ENCODE measurements around the gene MISP. TPM values are rescaled to one million over a fixed set of nuclear protein-coding genes. Genes with fewer than 3 reads are reported as not detected.

Gene MISP
- total RNA-seq, 2 donors from 2014 or later, result 0.96 to 1.5 TPM

DNA sequence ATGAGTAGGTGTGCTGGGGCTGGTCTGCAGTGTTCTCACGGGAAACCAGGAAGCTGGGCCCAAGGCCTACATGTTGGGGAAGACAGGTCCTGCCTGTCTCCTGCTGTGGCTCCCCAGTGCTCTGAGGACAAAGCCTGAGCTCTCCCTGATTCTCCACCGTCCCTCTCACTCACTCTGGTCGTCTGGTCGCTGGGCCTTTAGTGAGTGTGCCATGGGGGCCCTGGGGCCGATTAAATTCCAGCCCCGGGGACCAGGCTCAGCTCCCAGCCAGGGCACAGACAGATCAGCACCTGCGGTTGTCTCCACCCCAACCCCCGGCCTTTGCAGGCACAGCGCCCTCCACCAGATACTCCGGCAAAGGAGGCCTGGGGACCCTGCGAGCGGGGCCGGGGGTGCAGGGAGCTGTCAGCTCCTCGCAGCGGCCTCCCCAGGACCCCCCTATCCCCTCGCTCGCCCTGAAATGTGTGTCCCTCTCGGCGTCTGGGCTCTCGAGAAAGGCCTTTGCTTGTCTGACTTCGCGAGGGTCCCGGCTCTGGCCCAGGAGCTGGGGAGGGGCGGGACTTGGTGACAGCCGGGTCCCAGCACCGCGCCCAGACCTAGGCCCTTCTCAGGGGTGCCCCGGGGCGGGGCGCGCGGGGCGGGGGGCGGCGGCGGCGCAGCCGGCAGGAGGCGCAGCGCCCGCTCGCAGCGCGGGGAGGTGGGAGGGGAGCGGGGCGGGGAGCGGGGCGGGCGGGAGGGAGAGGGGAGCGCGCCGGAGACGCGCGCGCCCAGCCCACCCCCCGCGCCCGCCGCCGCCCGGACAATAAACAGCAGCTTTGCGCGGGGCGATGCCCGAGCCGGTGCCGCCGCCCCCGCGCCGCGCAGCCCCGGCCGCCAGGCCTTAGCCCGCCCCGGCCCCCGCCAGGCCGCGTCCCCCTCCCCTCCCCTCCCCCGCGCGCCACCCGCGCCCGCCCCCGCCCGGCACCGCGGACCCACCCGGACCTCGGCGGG, 42.5 kb upstream of the MISP start, which contains the start of gene PALM:
TSS of gene PALM (plus strand) at position 782 of the 990 bp plus-strand sequence. CDS start 212 bp downstream, outside the sequence.
- TF ChIP-seq, protein P1, sequence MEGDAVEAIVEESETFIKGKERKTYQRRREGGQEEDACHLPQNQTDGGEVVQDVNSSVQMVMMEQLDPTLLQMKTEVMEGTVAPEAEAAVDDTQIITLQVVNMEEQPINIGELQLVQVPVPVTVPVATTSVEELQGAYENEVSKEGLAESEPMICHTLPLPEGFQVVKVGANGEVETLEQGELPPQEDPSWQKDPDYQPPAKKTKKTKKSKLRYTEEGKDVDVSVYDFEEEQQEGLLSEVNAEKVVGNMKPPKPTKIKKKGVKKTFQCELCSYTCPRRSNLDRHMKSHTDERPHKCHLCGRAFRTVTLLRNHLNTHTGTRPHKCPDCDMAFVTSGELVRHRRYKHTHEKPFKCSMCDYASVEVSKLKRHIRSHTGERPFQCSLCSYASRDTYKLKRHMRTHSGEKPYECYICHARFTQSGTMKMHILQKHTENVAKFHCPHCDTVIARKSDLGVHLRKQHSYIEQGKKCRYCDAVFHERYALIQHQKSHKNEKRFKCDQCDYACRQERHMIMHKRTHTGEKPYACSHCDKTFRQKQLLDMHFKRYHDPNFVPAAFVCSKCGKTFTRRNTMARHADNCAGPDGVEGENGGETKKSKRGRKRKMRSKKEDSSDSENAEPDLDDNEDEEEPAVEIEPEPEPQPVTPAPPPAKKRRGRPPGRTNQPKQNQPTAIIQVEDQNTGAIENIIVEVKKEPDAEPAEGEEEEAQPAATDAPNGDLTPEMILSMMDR (IDR thresholded peaks at IDR 0.05), result peak; percentile 36 to 38
- no peaks in the 10 kb centered on the region for H3K27me3 ChIP-seq
- H3K36me3 ChIP-seq, result no peaks in the 10 kb centered on the region
- peaks cover 0 to 35% of the 10 kb centered on the region in 2 donors for H3K4me1 ChIP-seq
- no peak for DNase-seq (ENCODE audit: low spot score)
- peak within 1 kb of the TSS; percentile 81 to 87 for H3K27ac ChIP-seq
- no peaks in the 10 kb centered on the region for H3K9me3 ChIP-seq
- peak within 1 kb of the TSS; percentile 72 to 81 for H3K4me3 ChIP-seq

DNA sequence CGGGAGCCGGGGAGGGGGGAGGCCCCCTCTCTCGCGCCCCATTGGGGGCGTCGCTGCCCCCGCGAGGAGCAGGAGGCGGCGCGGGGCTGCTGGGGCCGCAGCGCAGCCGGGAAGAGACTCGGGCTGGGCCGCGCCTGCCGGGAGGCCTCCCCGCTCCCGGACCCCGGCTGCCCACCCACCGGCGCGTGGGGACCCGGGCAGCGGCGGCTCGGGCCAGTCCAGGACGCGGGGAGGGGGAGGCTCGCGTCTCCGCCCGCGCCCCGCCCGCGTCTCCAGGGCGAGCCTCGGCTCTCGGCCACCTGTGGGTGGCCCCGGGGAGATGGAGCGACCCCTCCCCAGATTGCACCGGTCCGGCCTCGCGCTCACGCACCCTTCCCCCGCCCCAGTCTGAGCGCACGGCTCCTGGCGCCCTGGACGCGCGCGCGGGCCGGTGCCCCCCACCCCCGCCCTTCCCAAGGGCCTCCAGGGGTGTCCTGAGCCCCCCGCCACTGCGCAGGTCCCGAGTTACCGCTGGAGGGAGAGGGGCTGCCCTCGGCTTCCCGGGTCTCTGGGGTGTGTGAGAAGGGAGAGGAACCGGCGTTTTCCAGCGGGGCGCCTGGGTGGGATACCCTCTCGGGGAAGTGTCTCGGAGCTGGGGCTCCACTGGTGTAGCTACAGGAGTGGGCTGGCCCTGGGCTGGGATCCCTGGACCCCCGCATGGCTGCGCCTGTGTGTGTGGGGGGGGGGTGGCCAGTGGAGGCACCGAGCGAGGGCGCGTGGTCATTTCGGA, 41.5 kb upstream of the MISP start:
- Histone ChIP-seq H3K4me3 (peak overlapping the region; percentile 72 to 81), H3K4me1 (peaks cover 0 to 25% of the 10 kb centered on the region in 2 donors), H3K36me3 (no peaks in the 10 kb centered on the region), H3K27me3 (no peaks in the 10 kb centered on the region), H3K27ac (peak overlapping the region; percentile 81 to 87), H3K9me3 (no peaks in the 10 kb centered on the region)
- DNase-seq (ENCODE audit: low spot score), result no peak
- TF ChIP-seq, protein P1 (IDR thresholded peaks at IDR 0.05), result no peak

DNA sequence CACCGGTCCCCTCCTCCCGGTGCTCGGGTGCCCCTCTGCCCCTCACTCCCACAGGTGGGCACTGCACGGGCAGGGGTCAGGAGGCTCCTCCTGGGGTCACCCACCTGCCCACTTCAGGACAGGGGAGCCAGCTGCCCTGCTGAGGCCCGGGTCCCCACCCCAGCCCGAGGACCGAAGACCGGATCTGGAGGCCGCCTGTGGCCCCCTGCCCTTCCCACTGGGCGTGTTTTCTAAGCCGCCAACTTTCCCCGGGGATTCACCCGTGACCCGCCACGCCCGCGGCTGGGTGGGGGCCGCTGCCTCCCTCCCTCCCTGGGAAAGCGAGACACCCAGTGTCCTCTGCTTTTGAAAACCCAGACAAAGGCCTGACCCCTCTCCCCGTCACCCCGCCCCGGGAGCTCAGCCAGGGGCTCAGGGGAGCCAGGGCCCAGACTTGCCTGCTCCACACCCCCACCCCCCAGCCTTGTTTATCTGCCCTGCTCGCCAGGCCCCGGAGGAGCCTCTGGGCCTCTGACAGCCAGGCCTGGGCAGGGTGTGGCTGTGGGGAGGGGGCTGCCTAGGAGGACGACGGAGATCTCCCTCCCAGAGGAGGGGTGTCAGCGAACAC, 40.8 kb upstream of the MISP start:
- Histone ChIP-seq H3K27me3 (no peaks in the 10 kb centered on the region), H3K4me1 (peaks cover 0 to 23% of the 10 kb centered on the region in 2 donors), H3K27ac (peak overlapping the region; percentile 81 to 87), H3K9me3 (peaks cover 0 to 4% of the 10 kb centered on the region in 2 donors), H3K4me3 (peak overlapping the region; percentile 72 to 81), H3K36me3 (no peaks in the 10 kb centered on the region)
- TF ChIP-seq, protein P1 (IDR thresholded peaks at IDR 0.05), result no peak
- peak; percentile 81 for DNase-seq (ENCODE audit: low spot score)

DNA sequence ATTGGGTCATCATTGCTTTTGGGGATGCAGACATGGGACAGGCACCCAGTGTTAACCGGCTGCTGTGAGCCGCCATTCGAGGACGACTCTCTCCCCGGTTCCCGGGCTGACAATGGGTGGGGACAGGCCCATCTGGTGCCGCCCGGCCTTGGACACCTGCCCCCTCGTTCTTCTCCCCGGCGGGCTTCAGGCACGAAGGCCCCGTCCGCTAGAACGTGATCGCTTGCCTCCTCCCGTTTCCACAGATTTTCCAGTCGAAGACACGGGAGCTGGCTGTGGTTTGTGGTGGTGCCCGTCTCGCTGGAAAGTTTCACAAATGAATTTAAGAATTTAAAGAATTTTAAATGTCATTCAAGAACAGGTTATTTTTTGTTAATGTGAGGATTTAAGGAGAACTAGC, 40.1 kb upstream of the MISP start:
- H3K36me3 ChIP-seq, result no peaks in the 10 kb centered on the region
- peaks cover 0 to 8% of the 10 kb centered on the region in 2 donors for H3K9me3 ChIP-seq
- DNase-seq (ENCODE audit: low spot score), result no peak
- no peaks in the 10 kb centered on the region for H3K27me3 ChIP-seq
- TF ChIP-seq, protein P1 (IDR thresholded peaks at IDR 0.05), result no peak
- peaks cover 0 to 23% of the 10 kb centered on the region in 2 donors for H3K4me1 ChIP-seq
- peak overlapping the region; percentile 72 to 81 for H3K4me3 ChIP-seq
- H3K27ac ChIP-seq, result peak overlapping the region; percentile 81 to 87

DNA sequence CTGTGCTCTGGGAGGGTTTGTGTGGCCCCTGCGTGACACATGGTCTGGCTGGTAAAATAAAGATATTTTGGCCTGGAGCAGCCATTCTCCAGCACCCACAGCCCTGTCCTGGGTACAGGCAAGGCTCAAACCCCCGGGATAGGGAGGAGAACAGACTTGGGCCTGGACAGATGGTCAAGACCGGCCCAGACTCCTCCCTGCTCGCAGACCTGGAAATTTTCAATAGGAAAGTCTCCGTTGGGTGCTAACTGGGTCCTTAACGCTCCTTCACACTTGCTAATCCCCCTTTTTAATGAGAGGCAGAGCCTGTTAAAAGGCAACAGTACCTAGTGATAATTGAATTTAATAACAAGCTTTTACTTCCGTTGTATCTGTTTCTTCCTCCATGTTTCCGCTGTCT, 39.7 kb upstream of the MISP start:
- Histone ChIP-seq H3K27me3 (no peaks in the 10 kb centered on the region), H3K36me3 (no peaks in the 10 kb centered on the region), H3K4me3 (no peak overlapping the region), H3K9me3 (peaks cover 0 to 8% of the 10 kb centered on the region in 2 donors), H3K27ac (peak overlapping the region; percentile 81 to 87), H3K4me1 (peaks cover 0 to 23% of the 10 kb centered on the region in 2 donors)
- DNase-seq (ENCODE audit: low spot score), result no peak
- TF ChIP-seq, protein P1 (IDR thresholded peaks at IDR 0.05), result no peak

Data from right atrium auricular region (tissue), 2 donors.